Small intestine (tissue), 7 donors: Measurements from ENCODE around the gene FGD4. TPM values are rescaled to one million over a fixed set of nuclear protein-coding genes. Genes with fewer than 3 reads are reported as not detected.

Source experiments
- DNase-seq, 2 donors: peaks; one replicate each; pipeline versions ENCODE4 v3.0.0 to v3.0.0-alpha.2; 2013
- FAIRE-seq: peaks from 2 replicates; lab custom pipeline; 2012; peaks lifted over from hg19 to GRCh38; lab: Jason Lieb, UNC
- H3K27ac ChIP-seq, 3 donors: one replicate each; pipeline ENCODE4 v1.5.1; 2013; ENCODE audit warnings: low read length in 2 of 3, mild to moderate bottlenecking in 2 of 3, control low read depth in 1 of 3, inconsistent platforms in 1 of 3, low read depth in 1 of 3, moderate library complexity in 1 of 3
- H3K27me3 ChIP-seq, 3 donors: one replicate each; pipeline ENCODE4 v1.6.1; 2013; ENCODE audit warnings: low read length in 3 of 3, inconsistent platforms in 1 of 3; ENCODE audit not compliant: control insufficient read depth in 3 of 3, insufficient read depth in 3 of 3
- H3K36me3 ChIP-seq, 3 donors: one replicate each; pipeline ENCODE4 v1.6.1; 2013; ENCODE audit warnings: low read length in 3 of 3, inconsistent platforms in 1 of 3, low read depth in 1 of 3, mild to moderate bottlenecking in 1 of 3, moderate library complexity in 1 of 3; ENCODE audit not compliant: control insufficient read depth in 3 of 3, insufficient read depth in 2 of 3
- H3K4me1 ChIP-seq, 3 donors: one replicate each; pipeline ENCODE4 v1.6.1; 2013; ENCODE audit warnings: low read length in 2 of 3, inconsistent platforms in 1 of 3, low read depth in 1 of 3, mild to moderate bottlenecking in 1 of 3, moderate library complexity in 1 of 3; ENCODE audit not compliant: control insufficient read depth in 3 of 3, insufficient read depth in 2 of 3
- H3K4me3 ChIP-seq, 3 donors: one replicate each; pipeline ENCODE4 v1.5.1; 2013; ENCODE audit warnings: low read length in 3 of 3, control low read depth in 1 of 3, inconsistent platforms in 1 of 3, low read depth in 1 of 3, mild to moderate bottlenecking in 1 of 3, moderate library complexity in 1 of 3
- H3K9me3 ChIP-seq, 2 donors: one replicate each; pipeline ENCODE4 v1.6.1; 2013; ENCODE audit warnings: low read depth in 1 of 2, low read length in 1 of 2; ENCODE audit not compliant: control insufficient read depth in 2 of 2, insufficient read depth in 1 of 2
- WGBS, 3 donors: extraction: QIAGEN DNeasy Blood & Tissue Kit; methylation state at CpG; one replicate each; pipeline ENCODE4 v1.1.7; 2013; 5-methylcytosine and 5-hydroxymethylcytosine counted together
- polyA plus RNA-seq, 4 donors: library from polyadenylated mRNA; stranded (reverse) in 3 of 4; unstranded in 1 of 4; fragments of 200-250 nt in 3 of 4; fragments of 120-200 nt in 1 of 4; gene quantifications; one replicate each; pipeline versions ENCODE4 v1.2.1 to v1.2.3, GENCODE V29; 2013
- donor health status: healthy with polysubstance abuse.
- donor health status: control.
- donor health status: control.
- donor health status: Bipolar disorder and iron deficiency.
- donor health status: healthy.

FGD4 gene
- polyA plus RNA-seq, 4 donors: 8.2 to 21.4 (median 14.2) TPM

DNA sequence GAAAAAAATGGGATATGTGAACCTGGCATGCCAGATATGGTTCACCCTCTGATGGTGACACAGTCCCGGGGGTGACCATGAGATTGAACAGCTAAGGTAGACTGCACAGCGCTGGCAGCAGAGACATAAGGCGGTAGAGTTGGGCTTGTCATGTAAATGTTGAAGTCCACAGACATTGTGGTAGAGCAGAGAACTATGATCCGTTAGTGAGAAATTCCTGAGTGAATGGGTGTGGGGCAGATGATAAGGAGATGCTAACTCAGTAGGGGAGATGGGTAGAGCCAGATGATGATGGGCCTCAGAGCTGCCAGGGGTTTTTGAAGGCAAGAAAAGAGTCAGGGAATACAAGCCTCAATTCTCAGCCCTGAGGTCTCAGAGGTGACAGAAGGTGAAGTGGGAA is 228.6 kb downstream of the FGD4 start:
- Histone ChIP-seq H3K9me3 (no peaks in the 10 kb centered on the region), H3K27me3 (no peaks in the 10 kb centered on the region), H3K36me3 (peaks cover 8 to 40% (median 9%) of the 10 kb centered on the region in 3 donors), H3K4me3 (no peak overlapping the region), H3K27ac (no peak overlapping the region), H3K4me1 (no peaks in the 10 kb centered on the region)
- whole genome bisulfite sequencing, 3 donors: 93 to 99% (median 96%) methylated on average over 4 of the region's 4 CpGs
- FAIRE-seq (no peak), DNase-seq (peak in 1 of 2 donors; percentile 19)

DNA sequence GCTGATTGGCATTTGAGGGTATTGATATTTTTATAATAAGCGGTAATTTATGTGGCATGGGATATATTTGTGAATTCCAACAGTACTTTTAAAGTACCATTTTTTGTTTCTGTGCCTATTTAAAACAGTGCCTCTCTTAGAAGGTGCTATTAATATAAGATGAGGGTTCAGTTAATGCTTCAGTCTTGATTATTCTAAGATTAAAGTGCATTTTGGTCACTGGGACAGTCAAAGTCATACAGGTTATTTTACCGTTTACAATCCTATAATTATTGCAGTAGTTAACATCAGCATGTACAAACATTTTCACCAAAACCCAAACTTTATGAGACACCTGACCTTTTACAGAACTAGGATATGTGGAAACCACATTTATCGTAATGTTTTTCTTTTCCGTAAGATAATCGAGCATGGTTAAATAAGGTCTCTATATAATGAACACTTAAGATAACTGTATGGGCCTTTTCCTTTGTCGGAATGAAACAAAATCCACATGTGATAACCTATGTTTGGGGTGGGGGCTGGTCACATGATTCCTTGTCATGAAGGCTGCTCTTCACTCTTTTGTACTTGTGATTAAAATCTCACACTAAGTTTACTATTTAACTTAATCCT is 242.0 kb downstream of the FGD4 start:
- FAIRE-seq: no peak
- no peak for DNase-seq
- H3K27ac ChIP-seq: no peak overlapping the region
- WGBS, 3 donors: 90 to 94% (median 91%) methylated on average over 6 of the region's 6 CpGs
- H3K36me3 ChIP-seq: peaks cover 7 to 34% (median 20%) of the 10 kb centered on the region in 3 donors
- H3K9me3 ChIP-seq: peaks cover 0 to 8% of the 10 kb centered on the region in 2 donors
- H3K27me3 ChIP-seq: no peaks in the 10 kb centered on the region
- no peaks in the 10 kb centered on the region for H3K4me1 ChIP-seq
- H3K4me3 ChIP-seq: no peak overlapping the region

DNA sequence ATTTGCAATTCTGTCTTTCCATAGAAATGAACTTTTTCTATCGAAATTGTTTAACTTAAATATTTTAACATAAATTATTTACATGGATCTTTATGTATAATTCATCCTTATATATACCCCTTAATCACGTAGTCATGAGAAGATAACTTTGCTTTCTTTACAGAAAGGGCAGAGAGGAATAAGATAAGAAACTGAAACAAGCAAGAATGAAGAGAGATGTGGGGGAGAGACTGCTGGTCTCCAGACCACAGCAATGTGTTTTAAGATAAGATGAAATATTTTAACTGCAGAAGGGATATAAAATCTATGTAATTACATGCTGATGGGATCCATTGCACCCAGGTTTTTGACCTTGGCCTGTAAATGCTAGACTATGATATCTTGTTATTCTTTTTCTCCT is 245.1 kb downstream of the FGD4 start:
- no peak overlapping the region for H3K27ac ChIP-seq
- DNase-seq: no peak
- no peak overlapping the region for H3K4me3 ChIP-seq
- peaks cover 5 to 16% (median 12%) of the 10 kb centered on the region in 3 donors for H3K36me3 ChIP-seq
- no peaks in the 10 kb centered on the region for H3K4me1 ChIP-seq
- whole genome bisulfite sequencing, 3 donors: 67 to 81% (median 73%) methylated on average over 2 of the region's 2 CpGs
- no peaks in the 10 kb centered on the region for H3K9me3 ChIP-seq
- no peaks in the 10 kb centered on the region for H3K27me3 ChIP-seq
- FAIRE-seq: peak; percentile 36

DNA sequence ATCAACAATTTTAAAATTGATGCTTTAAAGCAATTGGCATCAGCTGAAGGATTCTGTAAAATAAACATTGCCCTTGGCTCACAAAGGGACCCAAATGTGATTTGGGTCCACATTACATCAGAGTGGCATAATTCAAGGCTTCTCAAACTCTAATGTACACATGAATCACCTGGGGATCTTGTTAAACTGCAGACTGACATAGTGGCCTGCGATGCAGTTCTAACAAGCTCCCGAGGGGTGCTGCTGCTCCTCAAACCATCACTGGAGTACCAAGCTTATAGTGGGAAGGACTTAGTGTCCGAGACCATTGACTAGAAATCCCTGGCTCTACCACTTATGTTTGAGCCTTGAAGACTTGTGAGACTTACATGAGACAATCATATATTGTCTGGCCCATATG is 247.9 kb downstream of the FGD4 start:
- FAIRE-seq (no peak), DNase-seq (no peak)
- H3K4me1 ChIP-seq: no peaks in the 10 kb centered on the region
- H3K27ac ChIP-seq: no peak overlapping the region
- no peaks in the 10 kb centered on the region for H3K9me3 ChIP-seq
- H3K27me3 ChIP-seq: no peaks in the 10 kb centered on the region
- H3K36me3 ChIP-seq: peaks cover 0 to 9% (median 6%) of the 10 kb centered on the region in 3 donors
- no peak overlapping the region for H3K4me3 ChIP-seq
- 74 to 94% (median 89%) methylated on average over 3 of the region's 3 CpGs for WGBS, 3 donors

DNA sequence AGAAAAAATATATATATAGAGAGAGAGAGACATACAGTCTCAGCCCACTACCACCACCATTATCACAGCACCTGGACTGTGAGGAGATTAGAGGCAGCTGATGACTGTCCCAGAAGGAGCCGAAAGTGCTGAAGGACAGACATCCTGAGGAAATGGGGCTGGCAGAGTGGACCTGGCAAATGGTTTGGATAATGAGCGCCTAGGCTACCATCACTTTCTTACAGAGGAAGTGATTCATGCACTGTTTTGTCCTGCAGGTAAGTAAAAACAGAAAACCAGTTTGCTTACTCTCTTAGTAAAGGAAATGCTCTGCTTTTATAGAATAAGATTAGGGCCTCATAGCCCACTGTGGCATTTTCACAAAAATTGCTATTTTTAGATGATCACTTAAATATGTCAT is 251.2 kb downstream of the FGD4 start:
- no peaks in the 10 kb centered on the region for H3K9me3 ChIP-seq
- no peak overlapping the region for H3K4me3 ChIP-seq
- H3K36me3 ChIP-seq: peaks cover 0 to 5% (median 3%) of the 10 kb centered on the region in 3 donors
- no peaks in the 10 kb centered on the region for H3K4me1 ChIP-seq
- DNase-seq (no peak), FAIRE-seq (no peak)
- 41 to 85% (median 60%) methylated on average over 2 of the region's 2 CpGs for WGBS, 3 donors
- no peaks in the 10 kb centered on the region for H3K27me3 ChIP-seq
- H3K27ac ChIP-seq: no peak overlapping the region

DNA sequence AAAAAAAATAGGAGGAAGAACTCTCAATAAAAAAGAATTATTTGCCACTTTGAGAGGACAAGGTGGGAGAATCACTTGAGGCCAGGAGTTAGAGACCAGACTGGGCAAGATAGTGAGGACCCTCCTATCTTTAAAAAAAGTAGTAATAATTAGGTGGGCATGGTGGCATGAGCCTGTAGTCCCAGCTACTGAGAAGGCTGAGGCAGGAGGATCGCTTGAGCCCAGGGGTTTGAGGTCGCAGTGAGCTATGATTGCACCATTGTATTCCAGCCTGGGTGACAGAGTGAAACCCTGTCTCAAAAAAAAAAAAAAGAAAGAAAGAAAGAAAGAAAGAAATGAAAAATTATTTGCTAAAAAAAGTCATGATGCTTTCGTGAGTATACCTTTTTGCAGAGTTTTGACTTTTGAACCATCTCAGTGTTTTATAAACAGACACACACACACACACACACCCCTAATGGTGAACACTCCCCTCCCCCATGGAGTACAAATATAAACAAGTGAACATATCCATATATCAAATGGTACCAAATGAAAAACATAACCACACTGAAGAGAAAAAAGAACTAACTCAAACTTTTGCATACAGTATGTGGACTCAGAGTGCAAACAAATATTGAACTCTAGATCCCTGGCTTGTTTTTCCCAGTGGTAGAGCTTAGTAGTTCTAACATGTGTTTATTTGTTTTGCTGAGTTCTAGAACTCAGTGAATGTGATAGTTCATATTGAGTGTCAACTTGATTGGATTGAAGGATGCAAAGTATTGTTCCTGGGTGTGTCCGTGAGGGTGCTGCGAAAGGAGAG is 252.0 kb downstream of the FGD4 start:
- Histone ChIP-seq H3K27me3 (no peaks in the 10 kb centered on the region), H3K9me3 (no peaks in the 10 kb centered on the region), H3K36me3 (peaks cover 0 to under 1% (median 0%) of the 10 kb centered on the region in 3 donors), H3K4me1 (no peaks in the 10 kb centered on the region), H3K4me3 (no peak overlapping the region), H3K27ac (no peak overlapping the region)
- DNase-seq (no peak), FAIRE-seq (no peak)
- 88 to 90% (median 89%) methylated on average over 5 of the region's 5 CpGs for WGBS, 3 donors

DNA sequence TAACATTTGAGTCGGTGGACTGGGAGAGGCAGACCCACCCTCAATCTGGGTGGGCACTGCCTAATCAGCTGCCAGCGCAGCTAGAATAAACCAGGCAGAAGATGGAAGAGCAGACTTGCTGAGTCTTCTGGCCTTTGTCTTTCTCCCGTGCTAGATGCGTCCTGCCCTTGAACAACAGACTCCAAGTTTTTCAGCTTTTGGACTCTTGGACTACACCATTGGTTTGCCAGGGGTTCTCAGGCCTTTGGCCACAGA is 252.5 kb downstream of the FGD4 start:
- Histone ChIP-seq H3K27ac (no peak overlapping the region), H3K27me3 (no peaks in the 10 kb centered on the region), H3K4me1 (no peaks in the 10 kb centered on the region), H3K36me3 (no peaks in the 10 kb centered on the region), H3K4me3 (no peak overlapping the region), H3K9me3 (no peaks in the 10 kb centered on the region)
- 61 to 86% (median 71%) methylated on average over 4 of the region's 4 CpGs for WGBS, 3 donors
- DNase-seq (no peak), FAIRE-seq (no peak)

DNA sequence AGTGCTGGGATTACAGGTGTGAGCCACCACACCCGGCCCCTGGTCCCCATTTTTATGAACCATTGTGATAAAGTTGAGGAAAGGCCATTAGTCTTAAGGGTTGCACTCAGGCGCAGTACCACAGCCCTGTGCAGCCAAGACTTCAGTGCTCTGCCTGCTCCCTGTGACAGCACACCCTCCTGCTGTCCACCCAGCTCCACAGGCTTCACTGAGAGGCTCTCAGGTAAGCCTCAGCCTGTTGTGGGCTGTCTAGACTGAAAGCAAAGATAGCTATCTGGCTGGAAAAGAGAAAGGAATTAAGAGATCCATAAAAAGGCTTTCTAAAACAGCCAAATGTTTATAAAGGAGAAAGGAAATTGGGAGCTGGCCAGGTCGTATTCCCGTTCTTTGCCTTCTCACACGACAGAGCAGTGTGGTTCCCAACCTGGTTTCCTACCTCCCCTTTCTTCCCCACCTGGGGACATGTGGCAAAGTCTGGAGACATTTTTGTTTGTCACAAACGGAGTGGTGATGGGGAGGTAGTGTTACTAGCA is 260.6 kb downstream of the FGD4 start:
- Histone ChIP-seq H3K4me1 (no peaks in the 10 kb centered on the region), H3K4me3 (no peak overlapping the region), H3K27me3 (no peaks in the 10 kb centered on the region), H3K36me3 (no peaks in the 10 kb centered on the region), H3K9me3 (no peaks in the 10 kb centered on the region), H3K27ac (peak overlapping the region in 1 of 3 donors; percentile 69)
- FAIRE-seq: no peak
- DNase-seq: no peak
- 44 to 54% (median 44%) methylated on average over 6 of the region's 6 CpGs for WGBS, 3 donors
